ENCODE measurements around the gene HUNK. TPM values are rescaled to one million over a fixed set of nuclear protein-coding genes. Genes with fewer than 3 reads are reported as not detected.
"Not testable (repeated sequence)": the region's sequence is repeated elsewhere in the genome, so short reads cannot be mapped to it uniquely, and the experiment has no call there.

HUNK gene
- total RNA-seq, 1 experiment from 2014 or later = 0.67 TPM

GRCh38 chr21:31946231-31946630 lies 73.4 kb downstream of the HUNK start:
- DNase-seq (ENCODE audit: extremely low read depth, low read depth) = no peak

DNA sequence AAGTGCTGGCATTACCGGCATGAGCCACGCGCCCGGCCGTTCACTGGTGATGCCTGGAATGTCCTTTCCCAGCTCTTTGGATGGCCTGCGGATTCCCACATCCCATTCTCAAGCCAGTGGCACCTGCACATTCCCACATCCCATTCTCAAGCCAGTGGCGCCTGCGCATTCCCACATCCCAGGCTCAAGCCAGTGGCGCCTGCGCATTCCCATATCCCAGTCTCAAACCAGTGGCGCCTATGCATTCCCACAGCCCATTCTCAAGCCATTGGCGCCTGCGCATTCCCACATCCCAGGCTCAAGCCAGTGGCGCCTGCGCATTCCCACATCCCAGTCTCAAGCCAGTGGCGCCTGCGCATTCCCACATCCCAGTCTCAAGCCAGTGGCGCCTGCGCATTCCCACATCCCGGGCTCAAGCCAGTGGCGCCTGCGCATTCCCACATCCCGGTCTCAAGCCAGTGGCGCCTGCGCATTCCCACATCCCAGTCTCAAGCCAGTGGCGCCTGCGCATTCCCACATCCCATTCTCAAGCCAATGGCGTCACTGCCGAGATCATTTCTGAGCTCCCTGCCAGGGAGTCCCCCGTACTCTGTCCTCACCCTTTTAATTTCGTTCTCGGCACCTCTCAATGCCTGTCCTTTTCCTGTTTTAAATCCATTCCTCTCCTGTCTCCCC lies 74.2 kb downstream of the HUNK start:
- not testable (repeated sequence) for DNase-seq (ENCODE audit: extremely low read depth, low read depth)

- no peak for DNase-seq (ENCODE audit: extremely low read depth, low read depth)
Measured at GRCh38 chr21:31948676-31949075, 75.9 kb downstream of the HUNK start.

- DNase-seq (ENCODE audit: extremely low read depth, low read depth) = no peak
Measured at GRCh38 chr21:31952828-31953227, 80.0 kb downstream of the HUNK start.

GRCh38 chr21:31957631-31958030 lies 84.8 kb downstream of the HUNK start:
- no peak for DNase-seq (ENCODE audit: extremely low read depth, low read depth)

DNA sequence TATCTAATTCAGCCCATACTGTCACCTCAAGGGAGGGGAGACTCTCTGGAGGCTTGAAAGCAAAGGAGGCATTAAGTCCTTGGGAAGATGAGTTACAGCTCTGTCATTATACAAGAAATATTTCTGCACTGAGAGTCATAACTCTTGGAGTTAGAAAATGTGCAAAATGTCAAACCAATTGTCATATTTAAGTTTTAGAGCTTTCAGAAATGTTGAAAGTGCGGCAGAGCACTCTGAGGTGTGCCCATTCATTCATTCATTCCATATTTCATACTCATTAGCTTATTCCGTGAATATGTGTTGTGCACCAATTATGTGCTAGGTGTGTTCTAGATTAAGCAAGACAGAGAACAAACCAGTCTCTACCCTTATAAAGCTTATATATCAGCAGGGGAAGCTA lies 87.1 kb downstream of the HUNK start:
- DNase-seq (ENCODE audit: extremely low read depth, low read depth) = no peak

DNA sequence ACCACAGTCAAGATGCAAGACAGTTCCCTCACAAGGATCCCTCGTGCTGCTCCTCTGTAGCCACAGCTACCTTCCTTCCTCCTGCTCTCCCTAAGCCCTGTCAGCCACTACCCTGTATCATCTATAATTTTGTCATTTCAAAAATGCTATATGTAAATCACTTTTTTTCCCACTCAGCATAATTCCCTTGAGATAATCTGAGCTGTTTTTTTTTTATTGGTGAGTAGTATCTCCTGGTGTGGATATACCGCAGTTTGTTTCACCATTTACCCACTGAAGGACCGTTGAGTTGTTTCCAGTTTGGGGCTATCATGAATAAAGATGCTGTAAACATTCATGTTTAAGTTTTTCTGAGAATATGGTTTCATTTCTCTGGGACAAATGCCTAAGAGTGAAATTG lies 88.2 kb downstream of the HUNK start:
- no peak for DNase-seq (ENCODE audit: extremely low read depth, low read depth)

DNA sequence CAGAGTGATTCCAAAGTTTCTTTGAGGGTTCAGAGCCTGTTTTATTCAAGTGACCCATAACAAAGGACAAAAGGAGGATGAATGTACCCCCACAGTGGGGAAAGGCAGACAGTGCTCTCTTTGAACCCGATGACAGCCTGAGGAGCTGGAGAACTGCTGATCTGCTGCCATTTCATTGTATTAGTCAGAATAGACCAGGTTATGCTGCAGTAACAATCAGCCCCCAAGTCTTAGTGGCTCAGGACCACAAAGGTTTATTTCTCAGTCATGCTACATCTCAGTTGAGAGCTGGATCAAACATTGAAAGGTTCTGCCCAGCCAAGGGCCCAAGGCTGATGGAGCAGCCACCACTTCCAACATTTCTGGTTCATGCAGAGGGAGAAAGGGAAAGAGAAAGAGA lies 88.9 kb downstream of the HUNK start:
- DNase-seq (ENCODE audit: extremely low read depth, low read depth) = no peak

GRCh38 chr21:31964692-31965091 lies 91.9 kb downstream of the HUNK start:
- DNase-seq (ENCODE audit: extremely low read depth, low read depth) = no peak

DNA sequence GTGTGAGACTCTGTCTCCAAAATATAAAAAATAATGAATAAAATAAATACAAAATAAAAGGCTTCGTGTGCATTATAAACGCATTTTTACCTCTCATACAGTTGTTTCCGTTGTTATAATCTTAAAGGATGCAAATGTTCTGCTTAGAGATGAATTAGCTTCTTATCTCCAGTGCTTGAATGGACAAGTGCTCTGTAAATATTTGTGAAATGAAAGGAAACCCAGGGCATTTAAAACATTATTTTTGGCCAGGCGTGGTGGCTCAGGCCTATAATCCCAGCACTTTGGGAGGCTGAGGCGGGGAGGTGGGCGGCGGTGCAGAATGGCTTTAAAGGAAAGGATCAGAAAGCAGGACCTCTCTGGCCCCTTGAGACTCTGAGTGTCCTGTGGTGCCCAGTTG lies 94.5 kb downstream of the HUNK start:
- no peak for DNase-seq (ENCODE audit: extremely low read depth, low read depth)

DNA sequence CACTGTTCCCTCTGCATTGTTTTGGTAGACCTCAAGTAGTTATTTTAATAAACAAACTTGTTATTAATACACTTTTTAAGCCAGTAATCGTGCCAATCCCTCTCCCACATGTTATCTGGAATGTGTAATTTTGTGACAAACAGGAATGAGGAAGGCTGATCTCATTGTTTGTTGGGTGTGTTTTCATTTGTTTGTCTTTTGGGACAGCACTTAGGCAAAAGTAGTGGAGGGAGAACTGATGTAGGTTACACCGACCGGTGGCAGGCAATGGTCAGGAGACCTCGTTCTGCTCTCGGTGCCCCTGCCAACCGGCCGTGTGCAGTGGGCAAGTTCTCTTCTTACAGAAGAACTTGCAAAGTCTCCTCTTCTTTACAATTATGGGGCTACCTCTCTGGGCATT lies 99.8 kb downstream of the HUNK start:
- no peak for DNase-seq (ENCODE audit: extremely low read depth, low read depth)

DNA sequence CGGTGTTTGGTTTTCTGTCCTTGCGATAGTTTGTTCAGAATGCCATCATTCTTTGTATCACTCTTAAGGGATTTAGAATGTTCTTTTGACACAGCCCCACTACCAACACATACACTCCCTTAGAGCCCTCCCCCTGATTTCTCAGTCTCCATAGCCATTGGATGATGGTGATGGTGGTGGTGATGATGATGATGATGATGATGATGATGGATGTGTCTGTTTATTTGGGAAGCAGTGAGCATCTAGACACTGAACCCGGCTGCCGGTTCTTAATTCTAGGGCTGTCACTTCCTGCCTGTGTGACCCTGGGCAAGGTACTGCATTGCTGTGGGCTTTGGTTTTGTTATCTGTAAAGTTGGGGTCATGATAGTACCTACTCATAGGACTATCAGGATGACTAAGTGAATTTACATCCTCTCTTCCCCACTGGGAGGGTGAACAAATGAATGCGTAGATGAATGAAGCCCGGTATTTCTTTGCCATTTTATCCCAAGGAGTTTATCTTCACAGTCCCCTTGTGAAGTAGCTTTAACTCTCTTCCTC lies 100.7 kb downstream of the HUNK start:
- DNase-seq (ENCODE audit: extremely low read depth, low read depth) = no peak

DNA sequence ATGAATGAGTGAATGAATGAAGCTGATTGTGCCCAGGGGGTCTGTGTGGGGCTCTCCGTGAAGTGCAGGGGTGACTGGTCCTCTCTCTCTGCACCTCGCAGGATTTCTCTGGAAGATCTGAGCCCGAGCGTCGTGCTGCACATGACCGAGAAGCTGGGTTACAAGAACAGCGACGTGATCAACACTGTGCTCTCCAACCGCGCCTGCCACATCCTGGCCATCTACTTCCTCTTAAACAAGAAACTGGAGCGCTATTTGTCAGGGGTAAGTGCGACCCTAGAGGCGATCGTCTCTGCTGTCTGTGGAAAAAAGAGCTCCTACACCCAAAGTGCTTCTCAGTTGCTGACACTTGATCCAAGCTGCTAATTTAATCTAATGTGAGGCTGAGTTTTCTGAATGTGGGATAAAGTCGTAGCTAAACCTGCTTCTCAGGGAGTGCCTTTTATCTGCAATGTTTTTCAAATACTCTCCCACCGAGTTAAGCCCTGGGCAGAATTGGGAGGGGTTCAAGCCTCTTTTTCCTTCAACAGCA lies 101.7 kb downstream of the HUNK start:
- DNase-seq (ENCODE audit: extremely low read depth, low read depth) = no peak

GRCh38 chr21:31975491-31975890 lies 102.7 kb downstream of the HUNK start:
- DNase-seq (ENCODE audit: extremely low read depth, low read depth) = no peak

GRCh38 chr21:31977816-31978215 lies 105.0 kb downstream of the HUNK start:
- DNase-seq (ENCODE audit: extremely low read depth, low read depth) = no peak

DNA sequence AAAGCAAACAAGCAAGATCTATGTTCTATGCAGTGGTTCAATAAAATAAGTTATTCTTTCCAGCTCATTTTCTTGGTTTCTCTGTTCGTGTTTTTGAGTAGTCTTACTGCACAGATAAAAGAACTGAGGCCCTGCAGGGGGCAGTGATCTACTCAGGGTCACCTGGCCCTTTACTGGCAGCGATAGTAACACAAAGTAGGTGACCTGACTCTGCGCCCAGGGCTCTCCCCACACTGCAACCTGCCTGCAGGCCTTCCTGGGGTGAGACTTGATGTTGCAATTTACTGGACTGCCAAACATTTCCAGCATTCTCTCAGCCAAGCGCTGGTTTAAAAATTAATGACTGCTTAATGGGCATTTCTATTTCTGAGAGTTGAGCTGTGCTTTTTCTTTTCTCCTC lies 110.3 kb downstream of the HUNK start:
- no peak for DNase-seq (ENCODE audit: extremely low read depth, low read depth)

GRCh38 chr21:31983554-31983953 lies 110.7 kb downstream of the HUNK start:
- DNase-seq (ENCODE audit: extremely low read depth, low read depth) = no peak

GRCh38 chr21:31985398-31985797 lies 112.6 kb downstream of the HUNK start:
- no peak for DNase-seq (ENCODE audit: extremely low read depth, low read depth)

DNA sequence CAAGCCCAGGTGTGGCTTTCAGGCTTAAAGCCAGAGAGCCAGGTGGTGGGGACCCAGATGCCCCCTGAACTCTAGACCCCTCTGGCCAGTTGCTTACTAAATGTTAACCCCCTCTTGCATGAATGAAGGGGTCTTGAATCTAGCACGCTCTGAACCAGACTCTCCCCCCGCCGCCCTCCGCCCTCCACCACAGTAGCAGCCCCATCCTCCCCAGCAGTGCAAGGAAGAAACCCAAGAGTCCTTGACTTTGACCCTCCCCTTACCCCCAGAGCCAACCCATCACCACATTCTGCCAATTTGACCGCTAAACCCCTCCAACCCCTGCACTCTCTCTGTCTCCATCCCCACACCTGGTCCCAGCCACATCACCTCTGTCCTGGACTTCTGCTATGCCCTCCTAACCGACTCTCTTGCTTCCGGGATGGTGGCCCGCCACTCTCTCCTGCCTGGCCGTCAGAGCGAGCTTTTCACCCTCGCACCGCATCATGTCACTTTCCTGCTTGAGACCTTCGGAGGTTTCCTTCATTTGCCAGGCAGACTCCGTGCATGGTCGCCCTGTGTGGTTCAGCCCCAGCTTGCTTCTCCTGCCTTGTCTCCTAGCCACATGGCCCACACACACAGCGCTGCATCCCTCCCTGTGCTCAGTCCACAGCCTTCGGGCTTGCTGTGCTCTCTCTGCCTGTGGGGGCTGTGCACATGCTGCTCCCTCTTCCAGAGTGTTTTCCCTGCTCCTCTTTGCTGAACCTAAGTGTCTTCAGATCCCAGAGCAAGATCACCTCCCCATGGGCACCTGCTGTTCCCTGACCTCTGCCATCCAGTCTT lies 113.4 kb downstream of the HUNK start:
- no peak for DNase-seq (ENCODE audit: extremely low read depth, low read depth)

GRCh38 chr21:31987696-31988095 lies 114.9 kb downstream of the HUNK start:
- DNase-seq (ENCODE audit: extremely low read depth, low read depth) = no peak

GRCh38 chr21:31988492-31989290 lies 115.9 kb downstream of the HUNK start:
- DNase-seq (ENCODE audit: extremely low read depth, low read depth) = no peak

All from NCI-H460 (cell line).